MM.1S (cell line): ENCODE data around the gene LNPEP.
A peak's percentile ranks its signal among the peaks of the same experiment; 100 is the strongest.

Experiments
- DNase-seq: peaks from one replicate; pipeline ENCODE4 v3.0.0-alpha.2; 2015
- H2AFZ ChIP-seq: fragments of 300-600 bp; sonication (generic); 2 replicates; pipeline ENCODE4 v1.6.0; 2016; ENCODE audit warnings: antibody characterized with exemption, low read length
- H3F3A ChIP-seq: fragments of 300-600 bp; sonication (generic); 2 replicates; pipeline ENCODE4 v1.6.1; 2016; ENCODE audit warnings: mild to moderate bottlenecking, antibody characterized with exemption, low read length, moderate library complexity, mixed read lengths; ENCODE audit not compliant: insufficient read depth
- H3K27ac ChIP-seq: fragments of 300-600 bp; sonication (generic); 2 replicates; pipeline ENCODE4 v1.5.1; 2016; ENCODE audit warnings: mild to moderate bottlenecking, low read length
- H3K27me3 ChIP-seq: fragments of 300-600 bp; sonication (generic); replicated peaks from 2 replicates; pipeline ENCODE4 v1.6.0; 2016; ENCODE audit warnings: low read length; ENCODE audit not compliant: insufficient read depth
- H3K36me3 ChIP-seq: fragments of 300-600 bp; sonication (generic); replicated peaks from 2 replicates; pipeline ENCODE4 v1.6.1; 2016; ENCODE audit warnings: mild to moderate bottlenecking, low read length, mixed read lengths; ENCODE audit not compliant: insufficient read depth
- H3K4me1 ChIP-seq: fragments of 300-600 bp; sonication (generic); 2 replicates; pipeline ENCODE4 v1.6.1; 2016; ENCODE audit warnings: low read length, mixed read lengths
- H3K4me2 ChIP-seq: fragments of 300-600 bp; sonication (generic); 2 replicates; pipeline ENCODE4 v1.6.0; 2016; ENCODE audit warnings: low read depth, low read length
- H3K4me3 ChIP-seq: fragments of 300-600 bp; sonication (generic); 2 replicates; pipeline ENCODE4 v1.5.1; 2016; ENCODE audit warnings: low read length, mixed read lengths
- H3K79me2 ChIP-seq: fragments of 300-600 bp; sonication (generic); 2 replicates; pipeline ENCODE4 v1.6.1; 2016; ENCODE audit warnings: mixed run types, low read length, mixed read lengths
- H3K9ac ChIP-seq: fragments of 300-600 bp; sonication (generic); 2 replicates; pipeline ENCODE4 v1.6.1; 2016; ENCODE audit warnings: low read length, mixed read lengths
- H3K9me2 ChIP-seq: fragments of 300-600 bp; sonication (generic); replicated peaks from 2 replicates; pipeline ENCODE4 v1.6.1; 2016; ENCODE audit warnings: mild to moderate bottlenecking, low read length, mixed read lengths; ENCODE audit not compliant: insufficient read depth
- H3K9me3 ChIP-seq: fragments of 300-600 bp; sonication (generic); replicated peaks from 2 replicates; pipeline ENCODE4 v1.6.1; 2016; ENCODE audit warnings: mild to moderate bottlenecking, low read length, mixed read lengths; ENCODE audit not compliant: insufficient read depth
- H4K20me1 ChIP-seq: fragments of 300-600 bp; sonication (generic); 2 replicates; pipeline ENCODE4 v1.6.1; 2016; ENCODE audit warnings: mild to moderate bottlenecking, low read length, moderate library complexity, mixed read lengths; ENCODE audit not compliant: insufficient read depth
- EZH2 ChIP-seq: fragments of 300-600 bp; sonication (generic); optimal IDR thresholded peaks from 2 replicates; pipeline ENCODE3; 2017; ENCODE audit warnings: low read depth, mild to moderate bottlenecking, antibody characterized with exemption, low read length, mixed read lengths
- EZH2phosphoT487 ChIP-seq: fragments of 300-600 bp; sonication (generic); IDR thresholded peaks from 2 replicates; pipeline ENCODE4 v1.6.1; 2018; ENCODE audit warnings: antibody characterized with exemption, low read length
- TF ChIP-seq, protein P1 (sequence below): fragments of 300-600 bp; sonication (generic); IDR thresholded peaks from 2 replicates; pipeline ENCODE4 v1.5.1; 2016; ENCODE audit warnings: antibody characterized with exemption, low read length, mixed read lengths

The LNPEP gene

GRCh38 chr5:97006454-97007060, 70.7 kb downstream of the LNPEP start:
- Histone ChIP-seq H3K27me3 (no peaks in the 10 kb centered on the region), H3K36me3 (peaks cover 3% of the 10 kb centered on the region; the same call in 1 of the 2 replicates), H3F3A (no peaks in the 10 kb centered on the region), H3K9me3 (no peaks in the 10 kb centered on the region), H3K9me2 (no peaks in the 10 kb centered on the region), H4K20me1 (no peaks in the 10 kb centered on the region), H3K27ac (no peak overlapping the region), H3K79me2 (no peaks in the 10 kb centered on the region), H3K4me3 (no peak overlapping the region), H2AFZ (no peak overlapping the region), H3K9ac (no peak overlapping the region), H3K4me2 (no peak overlapping the region), H3K4me1 (peaks cover 7% of the 10 kb centered on the region)
- TF ChIP-seq EZH2phosphoT487 (no peak), EZH2 (no peak)
- TF ChIP-seq, protein P1, sequence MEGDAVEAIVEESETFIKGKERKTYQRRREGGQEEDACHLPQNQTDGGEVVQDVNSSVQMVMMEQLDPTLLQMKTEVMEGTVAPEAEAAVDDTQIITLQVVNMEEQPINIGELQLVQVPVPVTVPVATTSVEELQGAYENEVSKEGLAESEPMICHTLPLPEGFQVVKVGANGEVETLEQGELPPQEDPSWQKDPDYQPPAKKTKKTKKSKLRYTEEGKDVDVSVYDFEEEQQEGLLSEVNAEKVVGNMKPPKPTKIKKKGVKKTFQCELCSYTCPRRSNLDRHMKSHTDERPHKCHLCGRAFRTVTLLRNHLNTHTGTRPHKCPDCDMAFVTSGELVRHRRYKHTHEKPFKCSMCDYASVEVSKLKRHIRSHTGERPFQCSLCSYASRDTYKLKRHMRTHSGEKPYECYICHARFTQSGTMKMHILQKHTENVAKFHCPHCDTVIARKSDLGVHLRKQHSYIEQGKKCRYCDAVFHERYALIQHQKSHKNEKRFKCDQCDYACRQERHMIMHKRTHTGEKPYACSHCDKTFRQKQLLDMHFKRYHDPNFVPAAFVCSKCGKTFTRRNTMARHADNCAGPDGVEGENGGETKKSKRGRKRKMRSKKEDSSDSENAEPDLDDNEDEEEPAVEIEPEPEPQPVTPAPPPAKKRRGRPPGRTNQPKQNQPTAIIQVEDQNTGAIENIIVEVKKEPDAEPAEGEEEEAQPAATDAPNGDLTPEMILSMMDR: no peak
- DNase-seq: no peak

DNA sequence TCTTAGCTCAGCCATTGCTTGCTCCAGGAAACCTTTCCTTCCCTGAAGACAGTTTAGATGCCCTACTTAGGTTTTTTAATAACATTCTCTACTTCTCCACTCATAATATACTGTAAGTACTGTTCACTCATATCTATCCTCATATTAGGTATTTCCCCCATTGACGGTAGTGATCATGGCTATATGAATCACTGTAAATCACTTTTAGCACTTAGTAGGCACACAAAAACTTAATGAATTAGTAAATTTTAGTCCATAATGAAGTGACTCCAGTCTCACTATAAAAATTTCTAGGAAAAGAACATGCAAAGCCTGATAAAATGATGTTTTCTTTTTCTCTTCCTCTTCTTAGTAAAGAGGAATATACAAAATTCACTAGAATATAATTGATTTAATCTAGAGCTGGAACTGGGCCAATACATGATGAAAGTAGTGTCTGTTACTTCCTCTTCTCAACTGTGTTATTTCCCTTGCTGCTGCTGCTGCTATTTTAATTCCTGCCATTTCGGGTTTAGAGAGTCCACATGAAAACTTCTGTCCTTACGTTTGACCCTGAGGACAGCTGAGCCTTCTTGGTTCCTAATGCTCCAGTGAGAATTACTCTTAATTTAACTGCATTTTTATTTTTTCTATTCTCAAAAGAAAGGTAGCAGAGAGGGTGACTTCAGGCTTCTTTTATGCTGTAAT, 73.5 kb downstream of the LNPEP start:
- peak; percentile 41 for DNase-seq
- Histone ChIP-seq H3K9me2 (no peaks in the 10 kb centered on the region), H3K9me3 (no peaks in the 10 kb centered on the region), H3K4me3 (no peak overlapping the region), H3K79me2 (no peaks in the 10 kb centered on the region), H3K4me1 (peaks cover 7% of the 10 kb centered on the region), H3K27ac (no peak overlapping the region), H4K20me1 (no peaks in the 10 kb centered on the region), H3K4me2 (peak overlapping the region; percentile 20; the same call in 1 of the 2 replicates), H3F3A (no peaks in the 10 kb centered on the region), H3K36me3 (peaks cover 3% of the 10 kb centered on the region; the same call in 1 of the 2 replicates), H3K27me3 (no peaks in the 10 kb centered on the region), H3K9ac (no peak overlapping the region), H2AFZ (no peak overlapping the region)
- TF ChIP-seq, protein P1: no peak
- TF ChIP-seq EZH2: no peak
- no peak for TF ChIP-seq EZH2phosphoT487

GRCh38 chr5:97009921-97010320, 74.0 kb downstream of the LNPEP start:
- H3K27ac ChIP-seq: no peak overlapping the region
- no peak overlapping the region for H3K4me3 ChIP-seq
- H4K20me1 ChIP-seq: no peaks in the 10 kb centered on the region
- no peaks in the 10 kb centered on the region for H3K9me3 ChIP-seq
- H3K4me2 ChIP-seq: no peak overlapping the region
- H3K27me3 ChIP-seq: no peaks in the 10 kb centered on the region
- H3K9me2 ChIP-seq: no peaks in the 10 kb centered on the region
- H3K9ac ChIP-seq: no peak overlapping the region
- peaks cover 7% of the 10 kb centered on the region for H3K4me1 ChIP-seq
- no peak for DNase-seq
- peaks cover 3% of the 10 kb centered on the region; the same call in 1 of the 2 replicates for H3K36me3 ChIP-seq
- no peaks in the 10 kb centered on the region for H3F3A ChIP-seq
- H2AFZ ChIP-seq: no peak overlapping the region
- no peak for TF ChIP-seq EZH2
- TF ChIP-seq, protein P1: no peak
- no peaks in the 10 kb centered on the region for H3K79me2 ChIP-seq
